Pancreas (tissue), 10 donors: ENCODE data around the gene RMDN3. TPM values are rescaled to one million over a fixed set of nuclear protein-coding genes. Genes with fewer than 3 reads are reported as not detected.

Experiments
- ATAC-seq, 4 donors: fragments of 200-7000 bp; cut with Tn5 transposase; one replicate each; pipeline versions ENCODE4 v1.8.0 to v1.9.1; 2020; ENCODE audit warnings: mild to moderate bottlenecking in 4 of 4, moderate library complexity in 4 of 4
- DNase-seq, 6 donors: peaks; one replicate each; pipeline ENCODE4 v3.0.0-alpha.2; 2020
- FAIRE-seq: peaks from 2 replicates; lab custom pipeline; 2012; peaks lifted over from hg19 to GRCh38; lab: Jason Lieb, UNC
- H3K27ac ChIP-seq, 4 donors: fragments of 200-600 bp; sonication (generic); 1 replicate in 3 of 4; 2 replicates in 1 of 4; pipeline versions ENCODE4 v1.5.0 to v1.8.0; 2020
- H3K27me3 ChIP-seq, 4 donors: fragments of 200-600 bp; one replicate each; pipeline ENCODE4 v1.8.0; 2021
- H3K36me3 ChIP-seq, 3 donors: fragments of 200-600 bp; sonication (generic) in 1 of 3; one replicate each; pipeline versions ENCODE4 v1.5.0 to v1.8.0; 2020 to 2021
- H3K4me1 ChIP-seq, 3 donors: fragments of 200-600 bp; one replicate each; pipeline ENCODE4 v1.8.0; 2021
- H3K4me3 ChIP-seq, 4 donors: fragments of 200-600 bp; sonication (generic) in 2 of 4; one replicate each; pipeline versions ENCODE4 v1.5.0 to v1.8.0; 2020 to 2021
- H3K9me3 ChIP-seq, 4 donors: fragments of 200-600 bp; one replicate each; pipeline ENCODE4 v1.8.0; 2021
- CTCF ChIP-seq, 4 donors: fragments of 200-600 bp; sonication (generic) in 3 of 4; IDR thresholded peaks; one replicate each; pipeline versions ENCODE4 v1.5.0 to v1.8.0; 2021; ENCODE audit warnings: antibody characterized with exemption in 4 of 4
- WGBS, 2 donors: extraction: QIAGEN DNeasy Blood & Tissue Kit; methylation state at CpG; one replicate each; pipeline ENCODE4 v1.1.7; 2013; 5-methylcytosine and 5-hydroxymethylcytosine counted together
- intact Hi-C, 3 donors: fragments of 100-400 bp; cut with DNase I; formaldehyde crosslinking; loops; one replicate each; pipeline versions ENCODE4 v1.11.1 to v1.14.2; 2022
- polyA plus RNA-seq, 2 donors: library from polyadenylated mRNA; stranded (reverse); fragments of 200-250 nt; gene quantifications; one replicate each; pipeline ENCODE4 v1.2.3, GENCODE V29; 2013
- total RNA-seq, 6 donors: library from RNA; stranded (reverse); fragmentation: NEBNext Ultra II Directional in 4 of 6; extraction: Animal tissue kit (Norgen Biotek cat#: 25700) in 4 of 6; gene quantifications; one replicate each; pipeline versions ENCODE4 v1.2.1 to v1.2.4, GENCODE V29; 2021 to 2023
- donor health status: healthy with polysubstance abuse.
- donor health status: DM: no; HTN: no; CAD: no; lungs with moderate emphysema.
- donor health status: DM: no; HTN: no; CAD: no.
- donor health status: control.
- donor health status: control.
- donor health status: Bipolar disorder and iron deficiency.
- donor health status: DM: yes; HTN: yes; CAD: no.
- donor health status: DM: no; HTN: no; CAD: no.
- donor health status: DM: no; HTN: no; CAD: no.
- donor health status: DM: yes; HTN: yes; CAD: no.

RMDN3 gene
- total and polyA plus RNA-seq, 8 donors, result 11.9 to 21.3 (median 17.2) TPM

- no peak for FAIRE-seq
- Histone ChIP-seq H3K36me3 (peaks cover 0 to 43% (median 18%) of the 10 kb centered on the region in 3 donors), H3K27me3 (no peaks in the 10 kb centered on the region), H3K27ac (no peak overlapping the region), H3K9me3 (no peaks in the 10 kb centered on the region), H3K4me3 (no peak overlapping the region), H3K4me1 (no peaks in the 10 kb centered on the region)
- DNase-seq, result peak in 1 of 6 donors; percentile 29
- intact Hi-C loops, result no loop called here
- 89 to 94% methylated on average over 10 of the region's 10 CpGs for WGBS, 2 donors
- no peak for ATAC-seq
- TF ChIP-seq CTCF (IDR thresholded peaks at IDR 0.05), result no peak
These were observed 20.0 kb upstream of the RMDN3 start for GRCh38 chr15:40775007-40775406.

- FAIRE-seq, result no peak
- TF ChIP-seq CTCF (IDR thresholded peaks at IDR 0.05), result no peak
- no peak overlapping the region for H3K4me3 ChIP-seq
- no peaks in the 10 kb centered on the region for H3K27me3 ChIP-seq
- no peaks in the 10 kb centered on the region for H3K9me3 ChIP-seq
- no peak overlapping the region for H3K27ac ChIP-seq
- intact Hi-C loops, result no loop called here
- H3K4me1 ChIP-seq, result no peaks in the 10 kb centered on the region
- peaks cover 0 to 42% (median 18%) of the 10 kb centered on the region in 3 donors for H3K36me3 ChIP-seq
- peak in 1 of 6 donors; percentile 23 for DNase-seq
- WGBS, 2 donors, result 92 to 93% methylated on average over 6 of the region's 6 CpGs
- ATAC-seq, result no peak
These were observed 18.8 kb upstream of the RMDN3 start for GRCh38 chr15:40773902-40774301.

DNA sequence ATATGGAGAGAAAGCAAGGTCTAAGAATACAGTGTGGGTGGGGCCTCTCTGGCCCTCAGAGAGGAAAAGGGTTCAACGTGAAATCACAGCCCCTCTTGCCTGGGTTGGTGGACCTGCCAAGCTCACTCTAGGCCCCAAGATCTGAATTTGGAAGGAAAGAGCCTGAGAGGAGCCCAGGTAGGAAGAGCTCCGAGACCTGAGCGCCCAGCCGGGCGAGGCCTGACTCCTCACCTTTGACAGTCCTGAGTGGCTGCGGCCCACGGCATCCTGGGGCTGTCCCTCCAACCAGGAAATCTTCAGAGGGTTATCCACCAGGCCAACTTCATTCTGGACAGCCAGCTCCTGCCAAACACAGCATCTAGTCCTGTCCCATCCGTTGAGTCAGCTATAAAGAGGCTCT is 18.4 kb upstream of the RMDN3 start:
- Histone ChIP-seq H3K27ac (no peak overlapping the region), H3K4me1 (no peaks in the 10 kb centered on the region), H3K4me3 (no peak overlapping the region), H3K9me3 (no peaks in the 10 kb centered on the region), H3K36me3 (peaks cover 0 to 38% (median 18%) of the 10 kb centered on the region in 3 donors), H3K27me3 (no peaks in the 10 kb centered on the region)
- WGBS, 2 donors, result 88 to 94% methylated on average over 8 of the region's 8 CpGs
- TF ChIP-seq CTCF (IDR thresholded peaks at IDR 0.05), result no peak
- intact Hi-C loops, result no loop called here
- no peak for ATAC-seq
- peak in 1 of 6 donors; percentile 35 for DNase-seq
- FAIRE-seq, result no peak

- FAIRE-seq, result no peak
- DNase-seq, result peak in 1 of 6 donors; percentile 39
- 90 to 91% methylated on average over 12 to 13 of the region's 13 CpGs for WGBS, 2 donors
- Histone ChIP-seq H3K9me3 (no peaks in the 10 kb centered on the region), H3K27me3 (no peaks in the 10 kb centered on the region), H3K27ac (no peak overlapping the region), H3K4me3 (no peak overlapping the region), H3K36me3 (peaks cover 0 to 32% (median 18%) of the 10 kb centered on the region in 3 donors), H3K4me1 (no peaks in the 10 kb centered on the region)
- intact Hi-C loops, result no loop called here
- no peak for TF ChIP-seq CTCF (IDR thresholded peaks at IDR 0.05)
- ATAC-seq, result no peak
These were observed 17.0 kb upstream of the RMDN3 start for GRCh38 chr15:40772014-40772413.

DNA sequence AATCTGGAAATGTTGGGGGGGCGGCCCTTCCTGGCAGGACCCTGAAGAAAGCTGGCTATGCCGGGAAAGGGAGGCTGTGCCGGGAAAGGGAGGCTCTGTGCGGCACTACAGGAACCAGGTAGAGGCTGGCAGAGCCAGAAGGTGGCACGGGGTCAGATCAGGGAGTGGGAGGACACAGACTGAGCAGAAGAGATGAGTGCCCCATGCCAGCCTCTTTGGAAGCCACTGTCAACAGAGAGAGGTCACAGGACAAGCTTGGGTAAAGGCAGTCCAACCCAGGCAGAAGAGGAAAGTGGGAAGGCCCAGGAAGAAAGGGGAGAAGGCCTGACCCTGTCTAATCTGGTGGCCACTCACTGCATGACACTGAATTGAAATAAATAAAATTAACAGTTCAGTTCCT is 16.2 kb upstream of the RMDN3 start:
- FAIRE-seq (no peak), DNase-seq (peak in 1 of 6 donors; percentile 3), ATAC-seq (no peak)
- intact Hi-C loops, result no loop called here
- Histone ChIP-seq H3K9me3 (no peaks in the 10 kb centered on the region), H3K27me3 (no peaks in the 10 kb centered on the region), H3K4me1 (no peaks in the 10 kb centered on the region), H3K4me3 (no peak overlapping the region), H3K27ac (no peak overlapping the region), H3K36me3 (peaks cover 0 to 32% (median 15%) of the 10 kb centered on the region in 3 donors)
- WGBS, 2 donors, result 93 to 95% methylated on average over 5 of the region's 5 CpGs
- TF ChIP-seq CTCF (IDR thresholded peaks at IDR 0.05), result no peak
